Natural killer cell (primary cell): ENCODE measurements around the gene STK31. TPM values are rescaled to one million over a fixed set of nuclear protein-coding genes. Genes with fewer than 3 reads are reported as not detected.

Experiments
- ATAC-seq, 3 donors: fragments of 150-1000 bp in 2 of 3; fragments of 200-7000 bp in 1 of 3; cut with Tn5 transposase; 1 replicate in 1 of 3; 2 replicates in 2 of 3; pipeline ENCODE4 v1.10.0; 2021; ENCODE audit warnings: mild to moderate bottlenecking in 2 of 3, moderate library complexity in 2 of 3
- DNase-seq, 2 donors: peaks; one replicate each; pipeline versions ENCODE4 v3.0.0 to v3.0.0-alpha.2; 2013 to 2021; ENCODE audit warnings: mixed read lengths in 1 of 2
- H3K27ac ChIP-seq: one replicate; pipeline ENCODE4 v1.5.1; 2013; ENCODE audit warnings: mild to moderate bottlenecking, low read length
- H3K27me3 ChIP-seq: one replicate; pipeline ENCODE4 v1.6.1; 2013; ENCODE audit warnings: low read length; ENCODE audit not compliant: control insufficient read depth, insufficient read depth
- H3K36me3 ChIP-seq: one replicate; pipeline ENCODE4 v1.6.1; 2013; ENCODE audit warnings: low read length; ENCODE audit not compliant: control insufficient read depth, insufficient read depth
- H3K4me1 ChIP-seq: one replicate; pipeline ENCODE4 v1.6.1; 2013; ENCODE audit warnings: low read length; ENCODE audit not compliant: control insufficient read depth, insufficient read depth
- H3K4me3 ChIP-seq: one replicate; pipeline ENCODE4 v1.5.1; 2013; ENCODE audit warnings: low read length
- H3K9me3 ChIP-seq: one replicate; pipeline ENCODE4 v1.6.1; 2013; ENCODE audit warnings: low read length; ENCODE audit not compliant: control insufficient read depth, insufficient read depth
- H3K27ac Mint-ChIP-seq, 2 donors: one replicate each; pipeline ENCODE4 v1.8.0; 2022; ENCODE audit warnings: mild to moderate bottlenecking in 2 of 2, mixed read lengths in 2 of 2, moderate library complexity in 1 of 2
- H3K27me3 Mint-ChIP-seq, 2 donors: one replicate each; pipeline ENCODE4 v1.8.0; 2022; ENCODE audit warnings: low read depth in 2 of 2, mixed read lengths in 2 of 2
- H3K36me3 Mint-ChIP-seq: one replicate; pipeline ENCODE4 v1.8.0; 2022; ENCODE audit warnings: mixed read lengths
- H3K4me1 Mint-ChIP-seq, 2 donors: one replicate each; pipeline ENCODE4 v1.8.0; 2022; ENCODE audit warnings: mixed read lengths in 2 of 2
- H3K4me3 Mint-ChIP-seq: one replicate; pipeline ENCODE4 v1.8.0; 2022; ENCODE audit warnings: mild to moderate bottlenecking, moderate library complexity, mixed read lengths
- H3K9me3 Mint-ChIP-seq, 2 donors: one replicate each; pipeline ENCODE4 v1.8.0; 2022; ENCODE audit warnings: mixed read lengths in 2 of 2
- CTCF ChIP-seq: fragments of 200-600 bp; IDR thresholded peaks from one replicate; pipeline ENCODE4 v1.8.0; 2022; ENCODE audit warnings: antibody characterized with exemption
- WGBS: methylation state at CpG from one replicate; pipeline ENCODE4 v1.1.7; 2013; ENCODE audit warnings: missing lambda C conversion rate; ENCODE audit not compliant: insufficient coverage; 5-methylcytosine and 5-hydroxymethylcytosine counted together
- intact Hi-C: fragments of 100-400 bp; cut with micrococcal nuclease; formaldehyde crosslinking; loops from one replicate; pipeline ENCODE4 v1.14.2; 2022
- total RNA-seq, 4 donors: library from RNA; stranded (reverse); fragments of 120-200 nt in 1 of 4; gene quantifications; one replicate each; pipeline versions ENCODE4 v1.2.3 to v1.2.4, GENCODE V29; 2013 to 2022

STK31 gene
- total RNA-seq, 3 donors from 2014 or later (not counting 1 experiment from before 2014, with no cell fraction given), result 0.39 to 1.3 (median 0.94) TPM

- no peaks in the 10 kb centered on the region for H3K36me3 Mint-ChIP-seq
- intact Hi-C loops, result no loop called here
- no peak overlapping the region for H3K27ac Mint-ChIP-seq
- no peak overlapping the region for H3K27ac ChIP-seq
- no peak for TF ChIP-seq CTCF
- ATAC-seq (no peak), DNase-seq (no peak)
- H3K4me1 ChIP-seq, result no peaks in the 10 kb centered on the region
- no peaks in the 10 kb centered on the region for H3K27me3 ChIP-seq
- no peak overlapping the region for H3K4me3 Mint-ChIP-seq
- no peaks in the 10 kb centered on the region for H3K9me3 Mint-ChIP-seq
- no peaks in the 10 kb centered on the region for H3K27me3 Mint-ChIP-seq
- H3K4me3 ChIP-seq, result no peak overlapping the region
- no peaks in the 10 kb centered on the region for H3K36me3 ChIP-seq
- H3K9me3 ChIP-seq, result no peaks in the 10 kb centered on the region
- WGBS, result 86% methylated on average over 3 of the region's 4 CpGs
- H3K4me1 Mint-ChIP-seq, result no peaks in the 10 kb centered on the region
Observed at GRCh38 chr7:23802720-23803397, 92.8 kb downstream of the STK31 start.

- Mint-ChIP-seq H3K36me3 (peaks cover 2% of the 10 kb centered on the region), H3K9me3 (peaks cover 2% of the 10 kb centered on the region in 2 donors), H3K4me1 (no peaks in the 10 kb centered on the region), H3K27ac (no peak overlapping the region), H3K27me3 (no peaks in the 10 kb centered on the region), H3K4me3 (no peak overlapping the region)
- Histone ChIP-seq H3K4me3 (no peak overlapping the region), H3K27ac (no peak overlapping the region), H3K27me3 (no peaks in the 10 kb centered on the region), H3K4me1 (no peaks in the 10 kb centered on the region), H3K9me3 (no peaks in the 10 kb centered on the region), H3K36me3 (no peaks in the 10 kb centered on the region)
- no peak for TF ChIP-seq CTCF
- intact Hi-C loops, result no loop called here
- no peak for ATAC-seq
- DNase-seq, result no peak
- WGBS, result no CpG with 5 or more reads among the region's 1 CpG
Observed at GRCh38 chr7:23804707-23805106, 94.7 kb downstream of the STK31 start.

- H3K4me1 Mint-ChIP-seq, result no peaks in the 10 kb centered on the region
- Histone ChIP-seq H3K27ac (no peak overlapping the region), H3K27me3 (no peaks in the 10 kb centered on the region), H3K9me3 (no peaks in the 10 kb centered on the region), H3K4me3 (no peak overlapping the region), H3K4me1 (no peaks in the 10 kb centered on the region), H3K36me3 (no peaks in the 10 kb centered on the region)
- DNase-seq (peak in 1 of 2 donors; percentile 1), ATAC-seq (no peak)
- H3K27me3 Mint-ChIP-seq, result no peaks in the 10 kb centered on the region
- no peak for TF ChIP-seq CTCF
- H3K27ac Mint-ChIP-seq, result no peak overlapping the region
- intact Hi-C loops, result no loop called here
- no peak overlapping the region for H3K4me3 Mint-ChIP-seq
- H3K9me3 Mint-ChIP-seq, result peaks cover 8 to 9% of the 10 kb centered on the region in 2 donors
- 82% methylated on average over 2 of the region's 3 CpGs for WGBS
- peaks cover 15% of the 10 kb centered on the region for H3K36me3 Mint-ChIP-seq
Observed at GRCh38 chr7:23808421-23808820, 98.4 kb downstream of the STK31 start.

- H3K4me3 ChIP-seq, result no peak overlapping the region
- no peaks in the 10 kb centered on the region for H3K9me3 ChIP-seq
- no peaks in the 10 kb centered on the region for H3K4me1 ChIP-seq
- no peaks in the 10 kb centered on the region for H3K4me1 Mint-ChIP-seq
- intact Hi-C loops, result no loop called here
- H3K36me3 ChIP-seq, result no peaks in the 10 kb centered on the region
- ATAC-seq, result no peak
- no peak for TF ChIP-seq CTCF
- H3K4me3 Mint-ChIP-seq, result no peak overlapping the region
- WGBS, result no CpG with 5 or more reads among the region's 1 CpG
- H3K27me3 Mint-ChIP-seq, result no peaks in the 10 kb centered on the region
- peaks cover 15% of the 10 kb centered on the region for H3K36me3 Mint-ChIP-seq
- H3K27me3 ChIP-seq, result no peaks in the 10 kb centered on the region
- no peak overlapping the region for H3K27ac ChIP-seq
- no peak for DNase-seq
- H3K27ac Mint-ChIP-seq, result no peak overlapping the region
- peaks cover 8 to 9% of the 10 kb centered on the region in 2 donors for H3K9me3 Mint-ChIP-seq
Observed at GRCh38 chr7:23810099-23810498, 100.1 kb downstream of the STK31 start.
